LNCAP (cell line): ENCODE measurements around the gene SLIT3.

Source experiments
- CTCF ChIP-seq: fragments of 450-650 bp; IDR thresholded peaks from 2 replicates; pipeline ENCODE4 v1.5.1; 2017; ENCODE audit warnings: mild to moderate bottlenecking

SLIT3 gene

DNA sequence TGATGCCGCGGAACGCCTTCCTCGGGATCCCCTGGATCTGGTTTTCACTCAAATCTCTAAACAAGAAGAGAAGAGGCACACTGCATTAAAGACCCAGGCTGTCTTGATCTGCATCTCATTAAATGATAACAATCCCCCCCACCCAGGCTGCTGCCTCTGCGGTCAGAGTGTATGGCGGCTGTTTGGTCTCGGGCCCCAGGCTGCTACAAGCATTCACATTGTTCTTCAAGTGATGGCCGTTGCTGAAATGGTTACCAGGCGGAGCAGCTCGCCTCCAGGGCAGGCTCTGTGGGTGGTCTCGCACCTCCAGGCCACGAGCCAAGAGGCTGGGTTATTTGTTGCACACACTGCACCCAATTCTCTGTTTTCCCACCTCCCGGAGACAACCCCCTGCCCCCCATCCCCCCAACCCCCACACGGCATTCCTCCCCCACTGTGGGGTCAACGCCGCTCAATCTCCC, 417.6 kb downstream of the SLIT3 start:
- TF ChIP-seq CTCF, result no peak

- TF ChIP-seq CTCF, result no peak
These were observed 418.7 kb downstream of the SLIT3 start for GRCh38 chr5:168882283-168882682.

- TF ChIP-seq CTCF, result no peak
These were observed 419.4 kb downstream of the SLIT3 start for GRCh38 chr5:168881427-168882149.

DNA sequence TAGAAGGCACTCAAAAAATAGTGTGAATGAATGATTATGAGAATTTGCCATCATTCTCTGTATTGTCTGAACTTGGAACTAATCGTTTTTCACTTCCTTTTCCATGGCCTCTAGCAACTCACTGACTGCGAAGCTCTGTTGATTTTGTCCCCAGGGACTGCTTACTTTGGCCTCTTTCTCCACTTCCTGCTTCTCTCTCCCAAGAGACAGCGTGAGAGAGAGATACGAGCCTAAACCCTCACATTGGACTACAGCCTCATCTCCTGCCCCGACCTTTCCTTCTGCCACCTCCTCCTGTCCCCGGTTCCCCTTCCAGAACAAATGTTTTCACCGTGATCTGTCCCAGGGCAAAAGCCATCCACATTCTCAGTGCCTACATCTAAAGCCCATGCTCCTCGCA, 421.0 kb downstream of the SLIT3 start:
- no peak for TF ChIP-seq CTCF

DNA sequence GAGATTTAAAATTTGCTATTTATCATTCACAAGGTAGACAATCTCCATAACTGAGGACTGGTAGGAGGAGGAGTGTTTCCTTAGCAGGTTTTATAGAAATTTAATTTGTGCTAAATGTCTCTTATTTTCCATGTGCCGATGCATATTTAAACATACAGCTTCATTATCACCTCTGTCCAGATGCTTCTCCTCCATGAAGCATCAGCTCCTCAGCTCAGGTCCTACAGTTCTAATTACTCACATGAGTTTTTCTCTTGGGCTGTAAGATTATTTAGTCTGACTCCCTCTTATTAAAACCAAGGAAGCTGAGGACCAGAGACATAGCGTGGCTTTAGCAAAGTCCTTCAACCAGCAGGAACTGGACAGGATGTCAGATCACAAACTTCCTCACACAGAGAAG, 421.6 kb downstream of the SLIT3 start:
- no peak for TF ChIP-seq CTCF

GRCh38 chr5:168878135-168878745, 422.7 kb downstream of the SLIT3 start:
- no peak for TF ChIP-seq CTCF

DNA sequence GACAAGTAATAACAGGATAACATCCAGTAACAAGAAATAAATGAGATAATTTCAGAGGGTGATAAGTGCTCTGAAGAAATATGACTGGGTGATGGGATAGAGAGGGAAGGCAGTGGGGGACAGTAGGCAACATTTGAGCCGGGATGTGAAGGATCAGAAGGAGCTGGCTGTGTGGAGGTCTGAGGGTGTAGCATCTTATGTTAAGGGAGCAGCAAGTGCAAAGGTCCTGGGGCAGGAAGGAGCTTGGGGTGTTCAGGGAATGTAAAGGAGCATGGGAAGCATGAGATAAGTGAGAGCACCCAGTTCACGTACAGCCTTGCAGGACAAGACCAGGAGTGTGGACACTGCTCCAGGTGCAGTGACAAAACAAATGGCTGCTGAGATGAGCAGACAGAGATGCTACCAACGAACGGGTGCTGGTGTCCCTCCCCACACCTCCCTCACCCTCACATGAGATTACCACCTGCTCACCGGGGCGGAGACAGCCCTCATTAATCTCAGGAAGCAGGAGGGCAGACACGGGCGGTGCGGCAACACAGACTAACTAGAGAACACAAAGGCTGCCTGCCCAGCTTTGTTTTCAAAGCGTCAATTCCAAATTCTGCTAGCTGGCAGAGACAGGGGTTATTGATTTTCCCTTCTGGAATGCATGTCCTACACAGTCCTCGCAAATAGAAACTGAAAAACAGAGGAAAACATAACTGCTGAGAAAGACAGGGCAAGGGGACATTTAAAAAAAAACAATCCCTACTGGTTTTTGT, 423.6 kb downstream of the SLIT3 start:
- no peak for TF ChIP-seq CTCF
